Thyroid gland (tissue), 4 donors: ENCODE measurements around the gene AHI1. TPM values are rescaled to one million over a fixed set of nuclear protein-coding genes. Genes with fewer than 3 reads are reported as not detected.

Source experiments
- DNase-seq, 2 donors: peaks; one replicate each; pipeline ENCODE4 v3.0.0-alpha.2; 2019
- H3K27ac ChIP-seq, 3 donors: fragments of 200-600 bp; sonication (generic); 1 replicate in 2 of 3; 2 replicates in 1 of 3; pipeline ENCODE4 v1.5.1; 2016 to 2019; ENCODE audit warnings: mild to moderate bottlenecking in 1 of 3, moderate library complexity in 1 of 3
- H3K27me3 ChIP-seq: fragments of 200-600 bp; sonication (generic); one replicate; pipeline ENCODE4 v1.5.1; 2019
- H3K36me3 ChIP-seq, 2 donors: fragments of 200-600 bp; sonication (generic); one replicate each; pipeline ENCODE4 v1.5.1; 2016 to 2019
- H3K4me1 ChIP-seq, 2 donors: fragments of 200-600 bp; sonication (generic); one replicate each; pipeline ENCODE4 v1.5.1; 2017 to 2019
- H3K4me3 ChIP-seq, 3 donors: fragments of 200-600 bp; sonication (generic); replicated peaks in 1 of 3; 1 replicate in 2 of 3; 2 replicates in 1 of 3; pipeline ENCODE4 v1.5.1; 2016; ENCODE audit warnings: mild to moderate bottlenecking in 1 of 3
- H3K9me3 ChIP-seq: fragments of 200-600 bp; sonication (generic); one replicate; pipeline ENCODE4 v1.5.1; 2017
- POLR2A ChIP-seq, 2 donors: fragments of 450-650 bp; IDR thresholded peaks; one replicate each; pipeline ENCODE4 v1.6.1; 2017; ENCODE audit warnings: antibody characterized with exemption in 2 of 2, mild to moderate bottlenecking in 2 of 2, moderate library complexity in 1 of 2
- WGBS, 2 donors: methylation state at CpG; one replicate each; pipeline ENCODE4 v1.1.5; 2017; 5-methylcytosine and 5-hydroxymethylcytosine counted together
- intact Hi-C: fragments of 100-400 bp; cut with DNase I; formaldehyde crosslinking; loops from one replicate; pipeline ENCODE4 v1.15.1; 2023
- total RNA-seq, 4 donors: library from RNA; depleted of rRNA; stranded (reverse); fragments of >200 nt; gene quantifications; one replicate each; pipeline ENCODE4 v1.2.3, GENCODE V29; 2016
- TF ChIP-seq, protein P1 (sequence below), 6 experiments: fragments of 200-600 bp in 3 of 6; fragments of 450-650 bp in 3 of 6; sonication (generic) in 3 of 6; IDR thresholded peaks; one replicate each; pipeline ENCODE4 v1.5.1; 2016 to 2019; ENCODE audit warnings: antibody characterized with exemption in 6 of 6, mild to moderate bottlenecking in 2 of 6, inconsistent platforms in 1 of 6, moderate library complexity in 1 of 6

AHI1 gene
- total RNA-seq, 4 donors from 2014 or later: 25.5 to 53.3 (median 42.1) TPM

GRCh38 chr6:135428078-135428477, 69.5 kb downstream of the AHI1 start:
- no peak for DNase-seq
- intact Hi-C loops: no loop called here
- Histone ChIP-seq H3K4me1 (no peaks in the 10 kb centered on the region), H3K36me3 (no peaks in the 10 kb centered on the region), H3K4me3 (no peak overlapping the region), H3K27ac (no peak overlapping the region), H3K27me3 (no peaks in the 10 kb centered on the region), H3K9me3 (no peaks in the 10 kb centered on the region)
- 97 to 98% methylated on average over 2 of the region's 2 CpGs for WGBS, 2 donors
- no peak for TF ChIP-seq POLR2A (IDR thresholded peaks at IDR 0.05)
- TF ChIP-seq, protein P1, sequence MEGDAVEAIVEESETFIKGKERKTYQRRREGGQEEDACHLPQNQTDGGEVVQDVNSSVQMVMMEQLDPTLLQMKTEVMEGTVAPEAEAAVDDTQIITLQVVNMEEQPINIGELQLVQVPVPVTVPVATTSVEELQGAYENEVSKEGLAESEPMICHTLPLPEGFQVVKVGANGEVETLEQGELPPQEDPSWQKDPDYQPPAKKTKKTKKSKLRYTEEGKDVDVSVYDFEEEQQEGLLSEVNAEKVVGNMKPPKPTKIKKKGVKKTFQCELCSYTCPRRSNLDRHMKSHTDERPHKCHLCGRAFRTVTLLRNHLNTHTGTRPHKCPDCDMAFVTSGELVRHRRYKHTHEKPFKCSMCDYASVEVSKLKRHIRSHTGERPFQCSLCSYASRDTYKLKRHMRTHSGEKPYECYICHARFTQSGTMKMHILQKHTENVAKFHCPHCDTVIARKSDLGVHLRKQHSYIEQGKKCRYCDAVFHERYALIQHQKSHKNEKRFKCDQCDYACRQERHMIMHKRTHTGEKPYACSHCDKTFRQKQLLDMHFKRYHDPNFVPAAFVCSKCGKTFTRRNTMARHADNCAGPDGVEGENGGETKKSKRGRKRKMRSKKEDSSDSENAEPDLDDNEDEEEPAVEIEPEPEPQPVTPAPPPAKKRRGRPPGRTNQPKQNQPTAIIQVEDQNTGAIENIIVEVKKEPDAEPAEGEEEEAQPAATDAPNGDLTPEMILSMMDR (IDR thresholded peaks at IDR 0.05): no peak

DNA sequence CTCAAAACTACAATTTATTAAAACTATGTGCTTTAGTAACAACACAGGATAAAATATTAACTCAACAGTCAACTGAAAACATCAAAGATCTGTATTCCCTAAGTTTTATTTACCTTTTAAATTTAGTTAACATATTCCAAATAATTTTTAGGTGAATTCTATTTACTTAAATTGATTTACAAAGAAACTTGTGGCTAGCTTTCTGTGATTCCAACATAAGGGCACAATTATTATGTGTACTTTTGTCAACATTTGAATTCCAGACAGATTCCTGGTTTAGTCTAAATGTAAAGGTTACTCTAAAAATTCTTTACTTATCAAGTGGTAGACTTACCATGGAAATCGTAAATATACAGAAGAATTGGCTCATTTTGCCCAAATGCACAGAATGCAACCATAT, 70.7 kb downstream of the AHI1 start:
- Histone ChIP-seq H3K36me3 (no peaks in the 10 kb centered on the region), H3K27ac (no peak overlapping the region), H3K4me1 (no peaks in the 10 kb centered on the region), H3K9me3 (no peaks in the 10 kb centered on the region), H3K27me3 (no peaks in the 10 kb centered on the region), H3K4me3 (no peak overlapping the region)
- no peak for DNase-seq
- 93 to 96% methylated on average over 1 of the region's 1 CpG for WGBS, 2 donors
- intact Hi-C loops: no loop called here
- TF ChIP-seq POLR2A (IDR thresholded peaks at IDR 0.05): no peak
- TF ChIP-seq, protein P1 (IDR thresholded peaks at IDR 0.05): no peak

DNA sequence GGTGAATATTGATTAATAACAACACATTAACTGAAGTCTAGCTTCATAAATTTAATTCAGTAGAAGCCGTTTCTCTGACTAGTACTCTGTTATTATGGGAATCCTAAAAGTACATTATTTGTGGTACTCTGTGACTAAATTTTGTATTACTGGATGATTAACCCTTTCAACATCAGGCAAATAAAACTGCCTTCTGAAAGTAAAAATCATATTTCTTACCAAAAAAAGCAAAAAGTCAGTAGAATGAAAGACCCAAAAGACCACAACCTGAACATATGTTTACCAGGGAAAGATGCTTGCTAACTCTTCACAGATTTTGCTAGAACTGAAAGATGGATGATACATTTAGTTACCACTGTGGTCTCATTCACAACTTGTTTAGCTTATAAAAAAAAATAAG, 73.2 kb downstream of the AHI1 start:
- Histone ChIP-seq H3K27me3 (no peaks in the 10 kb centered on the region), H3K27ac (no peak overlapping the region)
- TF ChIP-seq, protein P1 (IDR thresholded peaks at IDR 0.05): no peak
- TF ChIP-seq POLR2A (IDR thresholded peaks at IDR 0.05): no peak

DNA sequence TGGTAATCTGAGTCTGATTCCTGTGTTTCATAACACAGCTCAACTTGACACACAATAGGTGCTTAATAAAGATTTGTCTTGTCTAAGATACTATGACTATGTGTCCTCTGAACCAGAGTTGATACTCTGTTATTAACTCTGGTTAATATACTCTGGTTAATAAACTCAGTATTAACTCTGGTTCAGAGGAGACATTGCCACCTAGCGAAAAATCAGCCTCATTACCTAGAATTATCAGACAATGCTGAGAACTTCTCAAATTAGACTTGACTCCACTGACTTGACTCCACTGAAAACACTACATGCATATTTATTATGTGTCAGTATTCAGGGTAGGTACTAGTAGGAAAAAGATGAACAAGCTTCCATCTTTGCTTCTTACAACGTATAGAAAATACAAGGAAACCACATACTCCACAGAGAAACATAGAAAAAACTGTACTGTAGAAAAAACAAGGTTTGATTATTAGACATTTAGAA, 73.9 kb downstream of the AHI1 start:
- 13 to 19% methylated on average over 2 of the region's 2 CpGs for WGBS, 2 donors
- H3K27ac ChIP-seq: no peak overlapping the region
- H3K4me1 ChIP-seq: no peaks in the 10 kb centered on the region
- no peak overlapping the region for H3K4me3 ChIP-seq
- H3K9me3 ChIP-seq: no peaks in the 10 kb centered on the region
- no peak for DNase-seq
- no peaks in the 10 kb centered on the region for H3K27me3 ChIP-seq
- no peak for TF ChIP-seq POLR2A (IDR thresholded peaks at IDR 0.05)
- TF ChIP-seq, protein P1 (IDR thresholded peaks at IDR 0.05): peak in 5 of 6 experiments; percentile 20 to 84 (median 73)
- H3K36me3 ChIP-seq: no peaks in the 10 kb centered on the region
- intact Hi-C loops: no loop called here

More for the DNA sequence above, 73.2 kb downstream of the AHI1 start:
- no peak for DNase-seq
- Histone ChIP-seq H3K4me3 (no peak overlapping the region), H3K4me1 (no peaks in the 10 kb centered on the region), H3K9me3 (no peaks in the 10 kb centered on the region), H3K36me3 (no peaks in the 10 kb centered on the region)
- 95 to 98% methylated on average over 1 of the region's 1 CpG for WGBS, 2 donors
- intact Hi-C loops: no loop called here

- H3K9me3 ChIP-seq: no peaks in the 10 kb centered on the region
- TF ChIP-seq, protein P1 (IDR thresholded peaks at IDR 0.05): no peak
- TF ChIP-seq POLR2A (IDR thresholded peaks at IDR 0.05): no peak
- H3K27me3 ChIP-seq: no peaks in the 10 kb centered on the region
- H3K36me3 ChIP-seq: no peaks in the 10 kb centered on the region
- H3K4me1 ChIP-seq: no peaks in the 10 kb centered on the region
- no peak overlapping the region for H3K27ac ChIP-seq
- intact Hi-C loops: no loop called here
- H3K4me3 ChIP-seq: no peak overlapping the region
- no peak for DNase-seq
- 89 to 90% methylated on average over 2 of the region's 2 CpGs for WGBS, 2 donors
These were observed 78.4 kb downstream of the AHI1 start for GRCh38 chr6:135419162-135419561.
